Naive B cell (primary cell): ENCODE data around the gene ATXN2L. TPM values are rescaled to one million over a fixed set of nuclear protein-coding genes. Genes with fewer than 3 reads are reported as not detected.
"Not testable (repeated sequence)": the region's sequence is repeated elsewhere in the genome, so short reads cannot be mapped to it uniquely, and the experiment has no call there.

Experiments
- ATAC-seq, 2 donors: fragments of 150-1000 bp; cut with Tn5 transposase; 2 replicates each; pipeline ENCODE4 v1.10.0; 2021; ENCODE audit warnings: low read depth in 2 of 2, mild to moderate bottlenecking in 2 of 2, moderate library complexity in 2 of 2
- DNase-seq: peaks from one replicate; pipeline ENCODE4 v3.0.0; 2022
- H3K27ac Mint-ChIP-seq, 6 donors: one replicate each; pipeline ENCODE4 v1.8.0; 2020 to 2022; ENCODE audit warnings: mild to moderate bottlenecking in 6 of 6, mixed read lengths in 6 of 6, moderate library complexity in 5 of 6, inconsistent platforms in 2 of 6
- H3K27me3 Mint-ChIP-seq, 3 donors: one replicate each; pipeline ENCODE4 v1.8.0; 2021 to 2022; ENCODE audit warnings: mixed read lengths in 3 of 3, mild to moderate bottlenecking in 1 of 3
- H3K36me3 Mint-ChIP-seq, 2 donors: one replicate each; pipeline ENCODE4 v1.8.0; 2020 to 2022; ENCODE audit warnings: mixed read lengths in 2 of 2, inconsistent platforms in 1 of 2, mild to moderate bottlenecking in 1 of 2
- H3K4me1 Mint-ChIP-seq, 3 donors: one replicate each; pipeline ENCODE4 v1.8.0; 2020 to 2022; ENCODE audit warnings: mixed read lengths in 3 of 3, inconsistent platforms in 1 of 3, mild to moderate bottlenecking in 1 of 3, moderate library complexity in 1 of 3
- H3K4me3 Mint-ChIP-seq, 8 donors: one replicate each; pipeline ENCODE4 v1.8.0; 2020 to 2022; ENCODE audit warnings: mild to moderate bottlenecking in 8 of 8, mixed read lengths in 8 of 8, moderate library complexity in 8 of 8, inconsistent platforms in 2 of 8
- H3K9me3 Mint-ChIP-seq, 7 donors: one replicate each; pipeline ENCODE4 v1.8.0; 2020 to 2022; ENCODE audit warnings: mixed read lengths in 7 of 7, mild to moderate bottlenecking in 5 of 7, inconsistent platforms in 2 of 7, moderate library complexity in 1 of 7
- polyA plus RNA-seq, 6 donors: library from polyadenylated mRNA; unstranded; fragments of 300-500 nt; fragmentation: Illumina TruSeq; gene quantifications; one replicate each; pipeline ENCODE4 v1.2.3, GENCODE V29; 2021; ENCODE audit warnings: low read depth in 6 of 6

The ATXN2L gene
- polyA plus RNA-seq, 6 donors from 2014 or later = 3.6 to 38.2 (median 20.0) TPM

DNA sequence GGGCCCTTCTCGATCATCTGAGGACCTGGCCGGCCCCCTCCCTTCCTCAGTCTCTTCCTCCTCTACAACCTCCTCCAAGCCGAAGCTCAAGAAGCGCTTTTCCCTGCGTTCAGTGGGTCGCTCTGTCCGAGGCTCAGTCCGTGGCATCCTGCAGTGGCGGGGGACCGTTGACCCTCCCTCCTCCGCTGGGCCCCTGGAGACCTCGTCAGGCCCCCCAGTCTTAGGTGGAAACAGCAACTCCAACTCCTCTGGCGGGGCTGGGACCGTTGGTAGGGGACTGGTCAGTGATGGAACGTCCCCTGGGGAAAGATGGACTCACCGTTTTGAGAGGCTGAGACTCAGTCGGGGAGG lies 43.6 kb downstream of the ATXN2L start:
- Mint-ChIP-seq H3K9me3 (no peaks in the 10 kb centered on the region), H3K27ac (no peak overlapping the region), H3K4me3 (peak overlapping the region in 4 of 8 donors; percentile 42 to 81 (median 58)), H3K36me3 (peaks cover 6 to 7% of the 10 kb centered on the region in 2 donors), H3K4me1 (peaks cover 33 to 50% (median 35%) of the 10 kb centered on the region in 3 donors), H3K27me3 (no peaks in the 10 kb centered on the region)
- DNase-seq = no peak
- ATAC-seq = no peak

DNA sequence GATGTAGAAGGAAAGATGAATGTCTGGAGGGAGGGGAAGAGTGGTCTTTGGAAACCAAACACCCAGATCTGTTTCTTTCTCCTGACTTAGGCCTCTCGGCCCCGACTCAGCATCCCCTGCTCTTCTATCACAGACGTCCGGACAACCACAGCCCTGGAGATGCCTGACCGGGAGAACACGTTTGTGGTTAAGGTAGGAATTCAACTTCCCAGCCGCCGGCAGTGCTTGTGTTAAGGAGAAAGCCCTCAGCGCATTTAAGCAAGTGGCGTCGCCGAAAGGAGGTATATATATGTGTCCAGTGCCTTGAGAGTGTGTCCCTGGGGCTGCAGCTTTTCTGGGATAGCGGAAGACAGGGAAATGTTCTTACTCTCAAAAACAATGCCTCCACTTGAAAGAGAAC lies 44.4 kb downstream of the ATXN2L start:
- Mint-ChIP-seq H3K9me3 (no peaks in the 10 kb centered on the region), H3K27ac (peak overlapping the region in 2 of 6 donors; percentile 57 to 68), H3K27me3 (no peaks in the 10 kb centered on the region), H3K36me3 (peaks cover 6 to 7% of the 10 kb centered on the region in 2 donors), H3K4me3 (peak overlapping the region in 1 of 8 donors; percentile 64), H3K4me1 (peaks cover 32 to 50% (median 33%) of the 10 kb centered on the region in 3 donors)
- no peak for ATAC-seq
- DNase-seq = no peak

DNA sequence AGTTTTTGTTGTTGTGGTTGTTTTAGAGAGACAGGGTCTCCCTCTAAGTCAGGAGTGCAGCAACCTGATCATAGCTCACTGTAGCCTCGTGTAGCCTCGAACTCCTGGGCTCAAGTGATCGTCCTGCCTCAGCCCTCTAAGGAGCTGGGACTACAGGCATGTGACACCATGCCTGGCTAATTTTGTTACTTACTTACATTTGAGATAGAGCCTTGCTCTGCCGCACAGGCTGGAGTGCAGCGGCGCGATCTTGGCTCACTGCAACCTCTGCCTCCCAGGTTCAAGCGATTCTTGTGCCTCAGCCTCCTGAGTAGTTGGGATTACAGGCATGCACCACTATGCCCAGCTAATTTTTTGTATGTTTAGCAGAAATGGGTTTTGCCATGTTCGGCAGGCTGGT lies 44.8 kb downstream of the ATXN2L start:
- Mint-ChIP-seq H3K4me1 (peaks cover 32 to 50% (median 33%) of the 10 kb centered on the region in 3 donors), H3K4me3 (peak overlapping the region in 1 of 8 donors; percentile 64)
- not testable (repeated sequence) for H3K36me3 Mint-ChIP-seq, ATAC-seq, H3K27me3 Mint-ChIP-seq, DNase-seq, H3K9me3 Mint-ChIP-seq, H3K27ac Mint-ChIP-seq

DNA sequence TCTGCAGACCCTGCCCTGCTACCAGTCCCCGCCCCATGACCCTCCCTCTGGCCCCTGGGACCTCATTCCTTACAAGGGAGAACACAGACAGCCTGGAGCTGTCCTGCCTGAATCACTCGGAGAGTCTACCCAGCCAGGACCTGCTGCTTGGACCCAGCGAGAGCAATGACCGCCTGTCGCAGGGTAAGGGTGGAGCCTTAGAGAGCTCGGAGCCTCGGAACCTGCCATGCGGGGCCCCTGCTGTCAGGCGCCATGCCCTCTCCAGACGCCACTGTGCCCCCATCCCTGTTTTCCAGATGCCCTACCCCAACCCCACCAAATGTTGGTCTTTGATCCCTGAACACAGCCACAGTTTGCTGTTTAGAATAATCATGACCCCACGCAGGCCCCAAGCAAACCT lies 46.4 kb downstream of the ATXN2L start:
- ATAC-seq = no peak
- no peaks in the 10 kb centered on the region for H3K27me3 Mint-ChIP-seq
- H3K27ac Mint-ChIP-seq = no peak overlapping the region
- DNase-seq = no peak
- H3K36me3 Mint-ChIP-seq = peaks cover 6 to 7% of the 10 kb centered on the region in 2 donors
- no peak overlapping the region for H3K4me3 Mint-ChIP-seq
- H3K9me3 Mint-ChIP-seq = no peaks in the 10 kb centered on the region
- H3K4me1 Mint-ChIP-seq = peaks cover 25 to 43% (median 28%) of the 10 kb centered on the region in 3 donors

DNA sequence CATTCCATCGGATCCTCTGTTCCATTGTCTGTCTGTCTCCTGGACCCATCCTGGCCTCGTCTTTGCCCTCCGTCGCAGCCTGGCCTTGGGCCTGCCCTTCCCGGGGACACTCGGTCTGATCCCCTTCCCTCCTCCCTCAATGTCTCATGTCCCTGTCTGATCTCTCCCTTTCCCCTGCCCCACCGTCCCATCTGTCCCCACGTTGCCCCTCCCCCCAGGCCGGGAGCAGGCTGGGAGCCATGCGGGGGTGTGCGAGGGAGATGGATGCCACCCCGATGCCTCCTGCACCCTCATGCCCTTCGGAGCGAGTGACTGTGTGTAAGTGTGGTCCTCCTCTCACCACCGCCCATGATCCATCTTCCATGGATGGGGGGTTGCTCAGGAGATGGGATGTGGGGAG lies 50.2 kb downstream of the ATXN2L start:
- Mint-ChIP-seq H3K4me1 (peaks cover 4 to 17% (median 11%) of the 10 kb centered on the region in 3 donors), H3K27ac (no peak overlapping the region), H3K9me3 (no peaks in the 10 kb centered on the region), H3K4me3 (no peak overlapping the region), H3K36me3 (peaks cover 6 to 7% of the 10 kb centered on the region in 2 donors), H3K27me3 (no peaks in the 10 kb centered on the region)
- no peak for ATAC-seq
- DNase-seq = no peak

DNA sequence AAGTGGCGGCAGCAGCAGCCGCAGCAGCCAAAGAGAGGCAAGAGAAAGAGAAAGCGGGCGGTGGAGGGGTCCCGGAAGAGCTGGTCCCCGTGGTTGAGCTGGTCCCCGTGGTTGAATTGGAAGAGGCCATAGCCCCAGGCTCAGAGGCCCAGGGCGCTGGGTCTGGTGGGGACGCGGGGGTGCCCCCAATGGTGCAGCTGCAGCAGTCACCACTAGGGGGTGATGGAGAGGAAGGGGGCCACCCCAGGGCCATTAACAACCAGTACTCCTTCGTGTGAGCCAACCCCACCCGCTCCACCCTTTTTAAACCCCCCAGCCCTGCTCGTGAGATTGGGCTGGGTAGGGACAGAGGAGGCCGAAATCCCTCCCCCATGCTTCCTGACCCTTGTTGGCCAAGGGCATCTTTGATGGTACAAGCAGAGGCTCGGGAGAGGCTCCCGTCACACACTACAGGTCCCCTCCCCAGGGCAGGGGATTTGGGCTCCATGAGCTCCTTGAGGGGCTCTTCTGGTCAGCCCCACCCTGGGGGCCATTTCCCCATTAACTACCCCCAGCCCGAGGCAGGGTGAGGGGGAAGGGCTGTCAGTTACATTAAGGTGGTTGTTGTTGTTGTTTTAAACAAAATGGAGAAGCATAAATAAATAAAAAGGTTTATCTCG lies 50.9 kb downstream of the ATXN2L start:
- DNase-seq (peak; percentile 59), ATAC-seq (peak; percentile 94 to 95)
- H3K27me3 Mint-ChIP-seq = no peaks in the 10 kb centered on the region
- peak overlapping the region in 1 of 8 donors; percentile 15 for H3K4me3 Mint-ChIP-seq
- no peak overlapping the region for H3K27ac Mint-ChIP-seq
- peaks cover 4 to 21% (median 14%) of the 10 kb centered on the region in 3 donors for H3K4me1 Mint-ChIP-seq
- H3K9me3 Mint-ChIP-seq = no peaks in the 10 kb centered on the region
- H3K36me3 Mint-ChIP-seq = peaks cover 6 to 7% of the 10 kb centered on the region in 2 donors

DNA sequence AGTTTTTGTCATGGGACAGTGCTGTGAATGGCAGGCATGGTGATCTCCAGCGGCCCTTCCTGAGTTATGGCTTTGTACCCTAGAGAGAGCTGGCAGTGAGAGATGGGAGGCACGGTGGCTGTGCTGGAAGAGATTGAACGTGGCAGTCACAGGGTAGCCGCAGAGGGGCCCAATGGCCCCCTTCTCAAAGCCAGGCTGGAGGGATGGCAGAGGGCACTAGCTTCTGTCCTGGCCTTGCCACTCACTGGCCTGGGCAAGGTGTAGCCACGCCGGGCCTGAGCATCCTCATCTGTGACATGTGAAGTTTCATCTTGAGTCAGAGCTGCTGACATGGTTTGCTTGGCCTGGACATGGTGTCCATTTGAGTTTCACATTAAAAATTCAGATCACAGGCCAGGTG lies 51.6 kb downstream of the ATXN2L start:
- Mint-ChIP-seq H3K27ac (no peak overlapping the region), H3K4me1 (peaks cover 11 to 25% (median 22%) of the 10 kb centered on the region in 3 donors), H3K27me3 (no peaks in the 10 kb centered on the region), H3K9me3 (no peaks in the 10 kb centered on the region), H3K36me3 (peaks cover 4 to 7% of the 10 kb centered on the region in 2 donors), H3K4me3 (no peak overlapping the region)
- ATAC-seq (no peak), DNase-seq (no peak)

DNA sequence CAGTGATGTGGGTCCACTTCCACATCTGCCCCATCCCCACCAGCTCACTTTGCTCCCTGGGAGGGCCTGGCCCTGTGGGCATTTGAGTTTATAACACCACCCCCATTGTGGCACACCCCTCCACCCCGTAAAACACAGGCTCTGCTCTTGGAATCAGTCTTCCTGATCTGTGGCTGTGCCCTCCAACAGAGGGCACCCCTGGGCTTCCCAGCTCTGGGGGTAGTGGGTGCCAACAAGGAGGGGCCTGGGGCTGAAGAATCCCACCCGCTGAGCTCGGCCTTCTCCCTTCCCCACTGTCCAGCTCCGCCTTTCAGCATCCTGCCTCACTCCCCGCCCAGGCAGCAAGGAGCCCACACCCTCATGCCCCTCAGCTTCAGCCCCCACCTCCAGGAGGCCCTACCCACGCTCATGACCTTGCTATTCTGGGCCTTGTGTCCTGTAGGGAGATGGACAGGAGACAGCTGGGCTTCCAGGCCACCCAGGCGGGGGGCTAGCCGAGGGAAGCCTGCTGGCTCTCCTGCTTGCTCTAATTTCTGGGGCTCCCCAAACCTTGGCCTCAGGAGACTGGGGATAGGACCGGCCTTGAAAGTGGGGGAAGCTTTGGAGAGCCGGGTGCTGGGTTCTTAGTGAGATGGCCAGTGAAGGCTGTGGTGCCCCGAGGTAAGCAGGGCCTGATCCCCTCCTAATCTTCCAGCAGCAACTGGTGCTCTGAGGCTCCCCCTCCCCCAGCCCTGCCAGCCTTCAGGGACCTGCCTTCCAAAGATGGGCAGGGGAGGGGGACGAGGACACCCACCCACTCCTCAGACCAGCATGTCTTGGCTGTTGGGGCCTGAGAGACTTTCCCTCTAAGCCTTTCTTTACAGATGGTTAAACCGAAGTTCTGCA lies 52.6 kb downstream of the ATXN2L start:
- Mint-ChIP-seq H3K9me3 (no peaks in the 10 kb centered on the region), H3K27ac (peak overlapping the region in 2 of 6 donors; percentile 27 to 63), H3K4me1 (peaks cover 9 to 24% (median 19%) of the 10 kb centered on the region in 3 donors), H3K27me3 (no peaks in the 10 kb centered on the region), H3K36me3 (peaks cover 0 to 2% of the 10 kb centered on the region in 2 donors), H3K4me3 (peak overlapping the region in 1 of 8 donors; percentile 25)
- DNase-seq (no peak), ATAC-seq (no peak)

DNA sequence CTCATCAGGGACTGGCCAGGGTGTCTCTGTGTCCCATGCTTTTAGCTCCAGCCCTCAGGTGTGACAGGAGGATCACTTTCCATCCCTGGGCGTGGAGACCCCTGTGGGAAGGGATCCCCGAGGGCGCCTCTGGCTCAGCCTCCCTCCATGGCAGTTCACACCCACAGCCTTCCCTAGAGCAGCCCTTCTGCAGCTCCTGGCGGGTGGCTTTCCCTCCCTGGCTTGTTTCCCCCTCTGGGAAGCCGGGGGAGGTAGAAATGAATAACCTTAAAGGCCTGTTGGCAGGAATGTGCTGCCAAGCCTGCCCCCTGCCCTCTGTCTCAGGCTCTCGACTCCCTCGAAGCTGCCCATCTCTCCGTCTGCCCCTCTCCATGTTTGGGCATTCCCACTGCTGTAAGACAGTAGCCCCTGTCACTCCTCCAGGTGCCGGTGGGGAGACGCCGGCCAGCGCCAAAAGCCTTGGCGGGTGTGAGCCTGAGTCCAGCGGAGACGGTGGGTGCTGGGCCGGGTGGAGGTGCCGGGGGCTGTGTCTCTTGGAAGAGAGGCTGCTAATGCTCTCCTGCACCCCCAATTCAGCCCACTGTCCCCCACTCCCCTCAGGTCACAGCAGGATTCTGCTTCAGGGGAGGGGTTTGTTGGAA lies 53.3 kb downstream of the ATXN2L start:
- Mint-ChIP-seq H3K9me3 (no peaks in the 10 kb centered on the region), H3K27ac (no peak overlapping the region), H3K36me3 (no peaks in the 10 kb centered on the region), H3K4me3 (no peak overlapping the region), H3K27me3 (peaks cover 3 to 7% (median 6%) of the 10 kb centered on the region in 3 donors), H3K4me1 (peaks cover 14 to 30% (median 26%) of the 10 kb centered on the region in 3 donors)
- ATAC-seq = no peak
- DNase-seq = no peak

DNA sequence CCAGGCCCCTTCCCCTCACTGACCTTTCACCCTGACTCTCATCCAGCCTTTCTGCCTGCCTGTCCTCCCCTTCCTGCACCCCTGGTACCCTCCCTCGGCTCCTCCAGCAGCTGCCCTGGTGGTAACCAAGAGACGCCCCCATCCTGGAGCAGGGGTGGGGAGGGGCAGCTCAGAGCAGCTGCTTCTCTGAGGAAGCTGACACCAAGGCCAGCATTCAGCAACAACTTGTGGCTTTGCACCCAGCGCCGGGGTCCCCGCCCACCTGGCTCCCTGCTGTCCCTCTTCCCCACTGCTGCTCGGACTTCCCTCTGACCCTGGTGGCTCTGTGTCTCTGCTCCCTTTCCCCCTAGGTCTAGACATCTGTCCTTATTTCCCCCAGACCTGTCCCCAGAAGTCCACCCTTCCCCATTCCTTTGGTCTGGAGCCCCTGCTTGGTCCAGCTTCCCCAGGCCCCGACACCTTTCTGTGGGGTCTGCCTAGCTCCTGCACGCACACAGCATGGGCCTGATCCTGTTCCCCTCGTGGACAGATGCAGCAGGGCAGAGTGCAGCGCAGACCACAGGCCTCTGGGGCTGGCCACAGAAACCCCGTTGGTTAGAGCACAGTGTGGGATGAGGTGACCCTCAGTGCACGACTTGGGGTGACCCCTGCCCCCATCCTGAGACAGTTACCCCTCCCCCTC lies 54.3 kb downstream of the ATXN2L start:
- no peak for ATAC-seq
- Mint-ChIP-seq H3K4me1 (peaks cover 14 to 33% (median 30%) of the 10 kb centered on the region in 3 donors), H3K9me3 (no peaks in the 10 kb centered on the region), H3K36me3 (no peaks in the 10 kb centered on the region), H3K4me3 (peak overlapping the region in 2 of 8 donors; percentile 47 to 65), H3K27me3 (peaks cover 5 to 10% (median 9%) of the 10 kb centered on the region in 3 donors), H3K27ac (peak overlapping the region in 2 of 6 donors; percentile 22 to 59)
- DNase-seq = no peak

DNA sequence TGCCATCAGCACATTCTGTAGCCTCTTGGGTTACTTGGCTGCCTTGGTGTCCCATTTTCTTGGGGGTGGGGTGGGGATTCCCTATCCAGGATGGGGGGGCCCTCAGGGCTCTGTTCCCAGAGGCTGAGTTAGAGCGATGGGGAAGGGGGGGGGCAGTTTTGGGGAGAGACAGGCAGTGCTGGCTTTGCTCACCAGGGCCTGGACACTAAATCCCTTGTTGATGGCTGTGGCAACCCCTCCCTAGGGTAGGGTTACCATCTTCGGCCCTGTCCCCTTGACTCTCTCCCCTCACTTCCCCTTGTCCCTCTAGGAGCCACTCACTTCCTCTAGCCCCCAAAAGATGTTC lies 54.8 kb downstream of the ATXN2L start:
- H3K36me3 Mint-ChIP-seq = no peaks in the 10 kb centered on the region
- H3K27me3 Mint-ChIP-seq = peaks cover 5 to 10% (median 9%) of the 10 kb centered on the region in 3 donors
- peaks cover 14 to 33% (median 30%) of the 10 kb centered on the region in 3 donors for H3K4me1 Mint-ChIP-seq
- no peak for DNase-seq
- H3K4me3 Mint-ChIP-seq = peak overlapping the region in 6 of 8 donors; percentile 49 to 86 (median 64)
- peak overlapping the region in 1 of 6 donors; percentile 22 for H3K27ac Mint-ChIP-seq
- H3K9me3 Mint-ChIP-seq = no peaks in the 10 kb centered on the region
- ATAC-seq = no peak

DNA sequence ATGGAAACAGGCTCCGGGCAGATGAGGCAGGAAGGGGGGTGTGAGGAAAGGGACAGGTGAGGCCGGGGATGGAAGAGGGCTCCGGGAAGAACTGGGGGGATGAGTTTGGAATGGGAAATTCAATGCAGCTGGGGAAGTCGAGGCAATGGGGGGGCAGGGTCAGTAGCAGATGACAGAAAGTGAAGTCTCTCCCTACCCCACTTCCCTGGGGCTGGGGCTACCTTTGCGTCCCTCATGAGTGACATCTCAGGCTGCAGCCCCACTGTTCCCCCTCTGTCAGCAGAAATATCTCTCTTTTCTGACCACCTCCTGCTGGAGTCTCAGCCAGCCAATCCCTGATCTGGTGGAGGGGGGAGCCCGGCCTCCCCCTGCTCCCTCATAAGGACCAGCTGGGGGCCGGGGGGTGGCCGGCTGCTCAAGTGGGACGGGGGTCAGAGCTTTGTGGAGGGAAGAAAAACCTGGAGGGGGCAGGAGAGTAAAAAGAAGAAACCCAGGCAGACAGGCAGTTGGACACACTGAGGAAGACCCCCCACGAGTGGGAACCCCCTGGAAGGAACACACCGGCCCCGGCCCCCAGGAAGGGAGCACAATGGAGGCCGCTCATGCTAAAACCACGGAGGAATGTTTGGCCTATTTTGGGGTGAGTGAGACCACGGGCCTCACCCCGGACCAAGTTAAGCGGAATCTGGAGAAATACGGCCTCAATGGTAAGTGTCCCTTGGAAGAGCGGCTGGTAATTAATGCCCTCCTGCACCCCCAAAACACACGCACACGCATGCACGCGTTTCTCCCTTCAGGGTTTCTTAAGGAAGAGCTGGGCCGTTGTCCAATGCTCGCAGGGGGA lies 55.5 kb downstream of the ATXN2L start, which contains the start of gene ATP2A1:
TSS of gene ATP2A1 (plus strand) at position 406 of the 844 bp plus-strand sequence. CDS start at position 590, 184 bp downstream.
- ATAC-seq (no peak), DNase-seq (no peak)
- Mint-ChIP-seq H3K4me1 (peaks cover 14 to 29% (median 25%) of the 10 kb centered on the region in 3 donors), H3K36me3 (no peaks in the 10 kb centered on the region), H3K4me3 (peak within 1 kb of the TSS; percentile 75 to 94 (median 90)), H3K27me3 (peaks cover 5 to 10% (median 9%) of the 10 kb centered on the region in 3 donors), H3K9me3 (no peaks in the 10 kb centered on the region), H3K27ac (peak within 1 kb of the TSS in 3 of 6 donors; percentile 26 to 62 (median 53))
